Fibroblast of the aortic adventitia (primary cell): ENCODE measurements around the gene CRKL. TPM values are rescaled to one million over a fixed set of nuclear protein-coding genes. Genes with fewer than 3 reads are reported as not detected.

Source experiments
- DNase-seq: peaks from one replicate; pipeline ENCODE4 v3.0.0-alpha.2; 2010; ENCODE audit warnings: low read depth
- H3K4me3 ChIP-seq: 2 replicates; pipeline ENCODE4 v1.5.1; 2011; ENCODE audit warnings: low read depth, mild to moderate bottlenecking, control low read depth, low read length, moderate library complexity
- total RNA-seq: library from RNA; depleted of rRNA; stranded (reverse); fragments of >200 nt; gene quantifications from 2 replicates; pipeline ENCODE4 v1.2.3, GENCODE V29; 2012; ENCODE audit warnings: low replicate concordance
- TF ChIP-seq, protein P1 (sequence below): IDR thresholded peaks from 2 replicates; pipeline ENCODE4 v1.5.1; 2011; ENCODE audit warnings: mild to moderate bottlenecking, low read length, control low read depth, inconsistent platforms; ENCODE audit not compliant: insufficient read depth

Gene CRKL, protein sequence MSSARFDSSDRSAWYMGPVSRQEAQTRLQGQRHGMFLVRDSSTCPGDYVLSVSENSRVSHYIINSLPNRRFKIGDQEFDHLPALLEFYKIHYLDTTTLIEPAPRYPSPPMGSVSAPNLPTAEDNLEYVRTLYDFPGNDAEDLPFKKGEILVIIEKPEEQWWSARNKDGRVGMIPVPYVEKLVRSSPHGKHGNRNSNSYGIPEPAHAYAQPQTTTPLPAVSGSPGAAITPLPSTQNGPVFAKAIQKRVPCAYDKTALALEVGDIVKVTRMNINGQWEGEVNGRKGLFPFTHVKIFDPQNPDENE
- 35.0 and 44.7 TPM in 2 replicates for total RNA-seq

- DNase-seq = peak; percentile 97
- H3K4me3 ChIP-seq = peak within 1 kb of the TSS; percentile 92
- TF ChIP-seq, protein P1, sequence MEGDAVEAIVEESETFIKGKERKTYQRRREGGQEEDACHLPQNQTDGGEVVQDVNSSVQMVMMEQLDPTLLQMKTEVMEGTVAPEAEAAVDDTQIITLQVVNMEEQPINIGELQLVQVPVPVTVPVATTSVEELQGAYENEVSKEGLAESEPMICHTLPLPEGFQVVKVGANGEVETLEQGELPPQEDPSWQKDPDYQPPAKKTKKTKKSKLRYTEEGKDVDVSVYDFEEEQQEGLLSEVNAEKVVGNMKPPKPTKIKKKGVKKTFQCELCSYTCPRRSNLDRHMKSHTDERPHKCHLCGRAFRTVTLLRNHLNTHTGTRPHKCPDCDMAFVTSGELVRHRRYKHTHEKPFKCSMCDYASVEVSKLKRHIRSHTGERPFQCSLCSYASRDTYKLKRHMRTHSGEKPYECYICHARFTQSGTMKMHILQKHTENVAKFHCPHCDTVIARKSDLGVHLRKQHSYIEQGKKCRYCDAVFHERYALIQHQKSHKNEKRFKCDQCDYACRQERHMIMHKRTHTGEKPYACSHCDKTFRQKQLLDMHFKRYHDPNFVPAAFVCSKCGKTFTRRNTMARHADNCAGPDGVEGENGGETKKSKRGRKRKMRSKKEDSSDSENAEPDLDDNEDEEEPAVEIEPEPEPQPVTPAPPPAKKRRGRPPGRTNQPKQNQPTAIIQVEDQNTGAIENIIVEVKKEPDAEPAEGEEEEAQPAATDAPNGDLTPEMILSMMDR = peak; percentile 91
Measured at GRCh38 chr22:20916916-20917810, at the start of gene CRKL. Gene CRKL (plus strand): TSS chr22:20917407. CDS start chr22:20917935, 528 bp downstream.

DNA sequence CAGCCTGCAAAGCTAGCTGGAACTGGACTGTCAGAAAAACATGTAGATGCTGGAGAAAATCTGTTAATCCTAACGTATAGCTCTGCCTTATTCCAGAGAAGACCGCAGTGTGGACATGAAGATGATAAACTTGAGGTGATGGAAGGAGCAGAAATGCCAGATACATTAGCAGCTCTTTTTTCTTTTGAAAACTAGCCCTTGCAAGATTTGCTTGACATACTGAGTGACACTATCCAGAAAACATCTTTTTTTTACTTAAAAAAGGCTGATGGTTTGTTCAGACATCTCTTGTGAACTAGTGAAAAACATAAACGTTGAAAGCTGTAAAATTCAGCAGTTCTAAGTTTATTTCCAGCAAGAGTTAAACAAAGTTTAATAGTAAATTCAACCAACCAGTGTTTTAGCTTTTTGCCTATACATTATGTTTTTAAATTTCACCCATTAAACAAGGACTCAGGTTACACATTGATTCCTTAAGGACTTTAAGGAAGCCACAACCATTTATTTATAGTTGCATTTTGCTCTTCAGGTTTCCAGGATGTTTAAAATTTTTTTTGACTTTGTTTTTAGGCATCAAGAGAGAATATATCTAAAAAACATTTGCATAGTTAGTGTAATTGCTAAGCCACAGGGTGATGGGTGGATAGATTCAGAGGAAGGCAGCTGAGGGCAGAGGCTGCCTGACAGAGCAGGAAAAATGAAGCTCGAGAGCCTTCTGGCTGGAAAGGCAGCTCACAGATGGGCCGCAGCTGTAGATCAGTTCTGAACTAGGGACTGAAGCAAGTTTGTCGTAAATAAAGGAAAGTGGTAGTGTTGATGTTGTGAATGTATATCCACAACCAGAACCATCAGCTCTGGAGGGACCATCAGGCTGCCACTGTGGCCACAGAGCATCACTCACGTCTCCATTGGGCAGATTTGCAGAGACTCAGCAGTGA is 48.9 kb upstream of the CRKL start:
- TF ChIP-seq, protein P1 = no peak
- DNase-seq = no peak
- no peak overlapping the region for H3K4me3 ChIP-seq

- no peak for DNase-seq
- TF ChIP-seq, protein P1 = no peak
- H3K4me3 ChIP-seq = no peak overlapping the region
Measured at GRCh38 chr22:20869234-20869633, 48.0 kb upstream of the CRKL start.

GRCh38 chr22:20873214-20873613 is 44.0 kb upstream of the CRKL start:
- TF ChIP-seq, protein P1 = no peak
- DNase-seq = no peak
- no peak overlapping the region for H3K4me3 ChIP-seq

DNA sequence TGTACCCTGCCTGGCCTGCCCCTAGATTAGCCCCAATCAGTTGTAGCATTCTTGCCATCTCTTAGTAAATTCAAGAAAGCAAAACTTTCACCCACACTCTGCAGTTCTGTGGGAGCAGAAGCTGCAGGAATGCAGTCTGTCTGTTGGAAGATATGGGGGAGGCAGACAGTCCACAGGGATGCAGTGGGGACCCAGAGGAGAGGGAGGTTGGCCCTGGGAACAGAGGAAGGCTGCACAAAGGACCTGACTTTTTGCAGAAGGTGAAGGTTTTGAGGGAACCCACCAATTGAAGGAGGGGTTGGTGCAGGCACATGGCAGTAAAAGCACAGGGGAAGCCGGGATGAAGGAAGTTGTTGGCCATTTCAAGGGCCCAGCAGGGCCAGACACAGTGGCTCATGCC is 41.9 kb upstream of the CRKL start:
- DNase-seq = no peak
- H3K4me3 ChIP-seq = no peak overlapping the region
- TF ChIP-seq, protein P1 = no peak

DNA sequence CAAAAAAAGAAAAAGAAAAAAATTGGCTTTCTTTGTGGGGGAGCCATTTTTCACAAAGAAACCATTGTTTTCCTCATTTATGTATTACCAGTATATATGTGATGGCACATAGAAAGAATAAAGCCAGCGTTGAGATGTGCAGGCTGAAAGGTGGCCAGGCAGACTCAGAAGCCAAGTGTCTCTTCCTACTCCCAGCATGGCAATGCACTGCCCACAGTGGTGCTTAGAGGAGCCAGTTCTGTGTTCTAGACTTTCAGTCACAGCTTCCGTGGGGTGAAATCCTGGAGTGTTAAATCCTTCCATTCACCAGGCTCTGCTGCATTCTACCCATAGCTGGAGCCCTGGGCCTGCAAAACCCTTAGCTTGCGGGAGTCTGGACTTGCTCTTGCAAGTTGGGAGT is 39.5 kb upstream of the CRKL start:
- DNase-seq = no peak
- TF ChIP-seq, protein P1 = no peak
- no peak overlapping the region for H3K4me3 ChIP-seq
